WI38 (cell line): ENCODE data around the gene FBL.

ENCODE experiments used
- H3K4me3 ChIP-seq: 2 replicates; pipeline ENCODE4 v1.5.1; 2011; ENCODE audit warnings: low read depth, mild to moderate bottlenecking, control low read depth, low read length
- TF ChIP-seq, protein P1 (sequence below): IDR thresholded peaks from 2 replicates; pipeline ENCODE4 v1.5.1; 2012; ENCODE audit warnings: low read depth, mild to moderate bottlenecking, control low read depth, low read length

FBL gene

DNA sequence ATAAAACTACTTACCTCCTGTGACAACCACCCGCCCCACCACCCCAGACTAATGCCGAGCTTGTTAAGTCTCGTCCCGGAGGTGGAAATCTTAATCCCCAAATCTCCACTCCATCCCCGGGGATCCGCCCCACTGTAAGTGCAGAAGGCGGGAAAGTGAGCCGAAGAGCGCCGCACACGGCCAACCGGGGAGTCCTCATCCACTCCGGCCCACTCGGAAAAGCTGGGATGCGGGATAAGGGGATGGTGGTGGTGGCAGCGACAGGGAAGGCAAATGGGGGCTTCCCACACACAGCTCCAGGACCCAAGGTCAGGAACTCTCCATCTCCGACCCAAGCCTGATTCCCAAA lies 621 bp downstream of the FBL start:
- H3K4me3 ChIP-seq, result peak overlapping the region; percentile 86

DNA sequence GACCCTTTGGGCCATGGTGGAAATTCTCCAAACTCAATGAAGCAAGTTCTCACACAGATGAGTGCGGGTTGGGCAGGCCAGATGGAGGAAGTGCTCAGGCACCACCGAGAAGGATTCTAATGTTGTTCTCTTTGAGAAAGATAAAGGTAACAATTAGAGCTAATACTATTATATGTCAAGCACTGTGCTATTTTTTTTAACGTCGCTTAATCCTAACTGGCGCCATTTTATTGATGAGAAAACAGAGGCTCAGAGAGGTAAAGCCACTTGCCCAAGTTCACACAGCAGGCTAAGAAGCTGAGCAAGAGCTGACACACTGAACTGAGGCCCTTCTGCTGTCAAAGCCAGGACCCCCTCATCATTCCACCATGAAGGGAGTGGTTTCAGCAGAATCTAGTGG lies 1.0 kb downstream of the FBL start:
- peak overlapping the region; percentile 86 for H3K4me3 ChIP-seq
- TF ChIP-seq, protein P1, sequence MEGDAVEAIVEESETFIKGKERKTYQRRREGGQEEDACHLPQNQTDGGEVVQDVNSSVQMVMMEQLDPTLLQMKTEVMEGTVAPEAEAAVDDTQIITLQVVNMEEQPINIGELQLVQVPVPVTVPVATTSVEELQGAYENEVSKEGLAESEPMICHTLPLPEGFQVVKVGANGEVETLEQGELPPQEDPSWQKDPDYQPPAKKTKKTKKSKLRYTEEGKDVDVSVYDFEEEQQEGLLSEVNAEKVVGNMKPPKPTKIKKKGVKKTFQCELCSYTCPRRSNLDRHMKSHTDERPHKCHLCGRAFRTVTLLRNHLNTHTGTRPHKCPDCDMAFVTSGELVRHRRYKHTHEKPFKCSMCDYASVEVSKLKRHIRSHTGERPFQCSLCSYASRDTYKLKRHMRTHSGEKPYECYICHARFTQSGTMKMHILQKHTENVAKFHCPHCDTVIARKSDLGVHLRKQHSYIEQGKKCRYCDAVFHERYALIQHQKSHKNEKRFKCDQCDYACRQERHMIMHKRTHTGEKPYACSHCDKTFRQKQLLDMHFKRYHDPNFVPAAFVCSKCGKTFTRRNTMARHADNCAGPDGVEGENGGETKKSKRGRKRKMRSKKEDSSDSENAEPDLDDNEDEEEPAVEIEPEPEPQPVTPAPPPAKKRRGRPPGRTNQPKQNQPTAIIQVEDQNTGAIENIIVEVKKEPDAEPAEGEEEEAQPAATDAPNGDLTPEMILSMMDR, result no peak

More for the DNA sequence above, 621 bp downstream of the FBL start:
- TF ChIP-seq, protein P1, result no peak

DNA sequence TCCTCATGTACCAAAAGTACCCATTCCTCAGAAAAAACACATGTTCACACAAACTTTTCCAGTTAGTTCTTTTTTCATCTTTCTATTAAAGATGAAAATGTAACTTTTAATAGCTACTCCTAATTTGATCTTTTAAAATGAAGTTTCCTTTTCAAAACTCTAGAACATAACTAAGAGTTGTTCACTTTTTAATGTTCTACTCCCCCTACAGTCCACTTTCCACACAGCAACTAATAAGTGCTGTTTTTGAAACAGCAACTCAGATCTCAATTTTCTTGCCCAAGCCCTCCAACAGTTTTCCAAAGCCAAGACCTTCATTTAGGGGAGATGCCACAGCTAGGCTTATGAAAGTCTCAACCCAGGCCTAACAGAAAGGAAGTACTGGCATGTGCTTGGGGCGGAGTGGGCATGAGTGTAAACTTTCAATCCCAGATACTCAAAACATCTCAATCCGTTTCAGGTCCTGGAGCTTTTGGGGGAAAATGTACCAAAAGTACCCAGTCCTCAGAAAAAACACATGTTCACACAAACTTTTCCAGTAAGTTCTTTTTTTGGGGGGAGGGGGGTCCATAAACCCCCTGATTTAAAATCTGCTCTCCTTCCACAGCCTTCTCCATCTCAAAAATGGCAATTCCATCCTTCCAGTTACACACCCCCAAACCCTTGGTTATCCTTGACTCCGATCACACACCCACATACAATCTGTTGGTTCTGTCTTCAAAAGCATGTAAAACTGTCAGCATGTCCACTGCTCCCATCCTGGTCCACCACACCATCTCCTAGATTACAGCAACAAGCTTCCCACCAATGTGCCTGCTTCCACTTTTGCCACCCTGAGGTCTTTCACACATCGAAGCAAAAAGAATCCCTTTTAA lies 2.0 kb downstream of the FBL start:
- peak overlapping the region; percentile 86 for H3K4me3 ChIP-seq
- TF ChIP-seq, protein P1, result peak; percentile 36; the same call in 1 of the 2 replicates

DNA sequence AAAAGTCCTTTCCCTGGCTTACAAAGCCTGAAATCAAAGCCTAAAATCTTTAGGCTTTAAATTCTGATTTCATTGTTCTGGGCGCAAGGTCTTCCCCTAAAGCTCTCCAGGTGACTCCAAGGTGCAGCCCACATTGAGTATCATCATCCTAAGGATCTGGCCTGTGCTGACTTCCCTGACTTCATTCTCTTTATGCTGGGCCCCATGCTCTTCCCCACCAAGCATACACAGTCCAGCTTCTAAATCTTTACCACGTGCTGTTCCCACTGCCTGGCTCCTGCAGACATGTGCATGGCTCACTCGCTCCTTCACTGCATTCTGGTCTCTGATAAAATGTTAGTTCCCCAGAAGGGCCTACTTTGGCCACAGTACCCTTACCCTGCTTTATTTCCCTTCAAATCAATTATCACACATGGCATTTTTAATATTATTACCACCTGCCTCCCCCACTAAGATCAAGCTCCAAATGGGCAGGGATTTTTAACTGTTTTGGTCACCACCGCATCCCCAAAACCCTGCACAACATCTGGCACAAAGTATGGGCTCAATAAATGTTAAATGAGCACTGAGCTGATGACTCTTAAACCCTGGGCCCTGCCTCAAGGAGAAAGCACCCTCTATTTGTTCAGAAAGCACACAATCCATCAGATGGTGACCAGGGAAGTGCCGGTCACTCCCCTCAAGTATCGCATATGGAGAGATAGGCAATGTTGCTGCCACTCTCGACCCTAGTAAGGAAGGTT lies 3.3 kb downstream of the FBL start:
- TF ChIP-seq, protein P1, result no peak; the same call in none of the 2 replicates

DNA sequence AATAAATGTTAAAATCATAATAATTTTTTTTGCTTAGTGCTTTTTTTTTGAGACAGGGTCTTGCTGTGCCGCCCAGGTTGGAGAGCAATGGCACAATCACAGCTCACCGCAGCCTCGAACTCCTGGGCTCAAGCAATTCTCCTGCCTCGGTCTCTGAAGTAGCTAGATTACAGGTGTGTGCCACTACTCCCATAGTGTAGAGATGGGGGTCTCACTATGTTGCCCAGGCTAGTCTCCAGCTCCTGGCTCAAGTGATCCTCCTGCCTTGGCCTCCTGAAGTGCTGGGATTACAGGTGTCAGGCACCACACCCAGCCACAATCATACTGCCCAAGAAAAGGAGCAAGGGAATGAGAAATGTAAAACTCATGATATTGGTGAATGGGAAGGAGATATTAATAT lies 5.1 kb downstream of the FBL start:
- TF ChIP-seq, protein P1, result no peak
- H3K4me3 ChIP-seq, result no peak overlapping the region

More for the DNA sequence above, 3.3 kb downstream of the FBL start:
- H3K4me3 ChIP-seq, result no peak overlapping the region

DNA sequence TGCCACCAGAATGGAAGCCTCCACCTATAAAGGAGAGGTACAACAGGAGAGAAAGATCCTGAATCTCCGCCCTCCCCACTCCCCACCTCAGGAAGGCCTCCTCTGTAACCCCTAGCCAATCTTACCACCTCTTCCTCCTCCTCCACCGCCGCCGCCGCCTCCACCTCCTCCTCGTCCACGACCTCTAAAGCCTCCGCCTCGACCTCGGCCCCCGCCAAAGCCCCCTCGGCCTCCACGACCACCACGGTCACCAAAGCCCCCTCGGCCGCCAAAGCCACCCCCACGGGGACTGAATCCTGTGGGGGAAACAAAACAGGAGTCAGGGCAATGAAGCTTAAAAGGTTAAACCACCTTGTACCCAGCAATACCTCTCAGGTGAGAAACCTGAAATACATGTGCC lies 5.7 kb downstream of the FBL start:
- TF ChIP-seq, protein P1, result no peak
- no peak overlapping the region for H3K4me3 ChIP-seq
